ENCODE data around the gene FRMPD1.
"Not testable (repeated sequence)": the region's sequence is repeated elsewhere in the genome, so short reads cannot be mapped to it uniquely, and the experiment has no call there.

FRMPD1 gene

GRCh38 chr9:37765263-37765662, 114.5 kb downstream of the FRMPD1 start:
- H3K4me3 ChIP-seq (ENCODE audit: low read depth in 1 of 2, low read length in 2 of 2); H3K27ac ChIP-seq (ENCODE audit: low read depth, low read length); H3K4me1 ChIP-seq (ENCODE audit: control insufficient read depth in 1 of 2, insufficient read depth in 2 of 2, low read length in 2 of 2); H3K9ac ChIP-seq (ENCODE audit: low read depth in 1 of 2, low read length in 2 of 2); H3K27me3 ChIP-seq (ENCODE audit: control insufficient read depth in 1 of 2, insufficient read depth in 2 of 2, low read length in 2 of 2); H3K9me3 ChIP-seq (ENCODE audit: control insufficient read depth in 1 of 2, low read length in 2 of 2): not testable (repeated sequence)
- H3K36me3 ChIP-seq (ENCODE audit: control insufficient read depth in 1 of 2, insufficient read depth in 2 of 2, low read length in 2 of 2) = peaks cover 0 to 15% of the 10 kb centered on the region in 2 donors

GRCh38 chr9:37769306-37769705, 118.6 kb downstream of the FRMPD1 start:
- H3K27me3 ChIP-seq (ENCODE audit: control insufficient read depth in 1 of 2, insufficient read depth in 2 of 2, low read length in 2 of 2) = no peaks in the 10 kb centered on the region
- H3K36me3 ChIP-seq (ENCODE audit: control insufficient read depth in 1 of 2, insufficient read depth in 2 of 2, low read length in 2 of 2) = peaks cover 5 to 43% of the 10 kb centered on the region in 2 donors
- no peak overlapping the region for H3K9ac ChIP-seq (ENCODE audit: low read depth in 1 of 2, low read length in 2 of 2)
- no peak overlapping the region for H3K27ac ChIP-seq (ENCODE audit: low read depth, low read length)
- no peaks in the 10 kb centered on the region for H3K9me3 ChIP-seq (ENCODE audit: control insufficient read depth in 1 of 2, low read length in 2 of 2)
- no peak overlapping the region for H3K4me3 ChIP-seq (ENCODE audit: low read depth in 1 of 2, low read length in 2 of 2)
- no peaks in the 10 kb centered on the region for H3K4me1 ChIP-seq (ENCODE audit: control insufficient read depth in 1 of 2, insufficient read depth in 2 of 2, low read length in 2 of 2)

- peaks cover 5 to 39% of the 10 kb centered on the region in 2 donors for H3K36me3 ChIP-seq (ENCODE audit: control insufficient read depth in 1 of 2, insufficient read depth in 2 of 2, low read length in 2 of 2)
- H3K4me3 ChIP-seq (ENCODE audit: low read depth in 1 of 2, low read length in 2 of 2) = no peak overlapping the region
- no peak overlapping the region for H3K27ac ChIP-seq (ENCODE audit: low read depth, low read length)
- no peak overlapping the region for H3K9ac ChIP-seq (ENCODE audit: low read depth in 1 of 2, low read length in 2 of 2)
- H3K4me1 ChIP-seq (ENCODE audit: control insufficient read depth in 1 of 2, insufficient read depth in 2 of 2, low read length in 2 of 2) = no peaks in the 10 kb centered on the region
- no peaks in the 10 kb centered on the region for H3K27me3 ChIP-seq (ENCODE audit: control insufficient read depth in 1 of 2, insufficient read depth in 2 of 2, low read length in 2 of 2)
- H3K9me3 ChIP-seq (ENCODE audit: control insufficient read depth in 1 of 2, low read length in 2 of 2) = no peaks in the 10 kb centered on the region
These were observed 119.2 kb downstream of the FRMPD1 start for GRCh38 chr9:37769995-37770394.

GRCh38 chr9:37775216-37775919, 124.6 kb downstream of the FRMPD1 start:
- no peaks in the 10 kb centered on the region for H3K9me3 ChIP-seq (ENCODE audit: control insufficient read depth in 1 of 2, low read length in 2 of 2)
- H3K4me1 ChIP-seq (ENCODE audit: control insufficient read depth in 1 of 2, insufficient read depth in 2 of 2, low read length in 2 of 2) = no peaks in the 10 kb centered on the region
- H3K27me3 ChIP-seq (ENCODE audit: control insufficient read depth in 1 of 2, insufficient read depth in 2 of 2, low read length in 2 of 2) = no peaks in the 10 kb centered on the region
- no peak overlapping the region for H3K27ac ChIP-seq (ENCODE audit: low read depth, low read length)
- H3K36me3 ChIP-seq (ENCODE audit: control insufficient read depth in 1 of 2, insufficient read depth in 2 of 2, low read length in 2 of 2) = peaks cover 20 to 68% of the 10 kb centered on the region in 2 donors
- no peak overlapping the region for H3K4me3 ChIP-seq (ENCODE audit: low read depth in 1 of 2, low read length in 2 of 2)
- no peak overlapping the region for H3K9ac ChIP-seq (ENCODE audit: low read depth in 1 of 2, low read length in 2 of 2)

- Histone ChIP-seq H3K27ac (ENCODE audit: low read depth, low read length) (no peak overlapping the region), H3K36me3 (ENCODE audit: control insufficient read depth in 1 of 2, insufficient read depth in 2 of 2, low read length in 2 of 2) (peaks cover 16 to 68% of the 10 kb centered on the region in 2 donors), H3K9me3 (ENCODE audit: control insufficient read depth in 1 of 2, low read length in 2 of 2) (no peaks in the 10 kb centered on the region), H3K4me3 (ENCODE audit: low read depth in 1 of 2, low read length in 2 of 2) (no peak overlapping the region), H3K9ac (ENCODE audit: low read depth in 1 of 2, low read length in 2 of 2) (no peak overlapping the region), H3K27me3 (ENCODE audit: control insufficient read depth in 1 of 2, insufficient read depth in 2 of 2, low read length in 2 of 2) (no peaks in the 10 kb centered on the region), H3K4me1 (ENCODE audit: control insufficient read depth in 1 of 2, insufficient read depth in 2 of 2, low read length in 2 of 2) (no peaks in the 10 kb centered on the region)
These were observed 125.6 kb downstream of the FRMPD1 start for GRCh38 chr9:37776328-37776727.

- no peak overlapping the region for H3K9ac ChIP-seq (ENCODE audit: low read depth in 1 of 2, low read length in 2 of 2)
- no peaks in the 10 kb centered on the region for H3K27me3 ChIP-seq (ENCODE audit: control insufficient read depth in 1 of 2, insufficient read depth in 2 of 2, low read length in 2 of 2)
- H3K9me3 ChIP-seq (ENCODE audit: control insufficient read depth in 1 of 2, low read length in 2 of 2) = no peaks in the 10 kb centered on the region
- peaks cover 16 to 72% of the 10 kb centered on the region in 2 donors for H3K36me3 ChIP-seq (ENCODE audit: control insufficient read depth in 1 of 2, insufficient read depth in 2 of 2, low read length in 2 of 2)
- H3K4me3 ChIP-seq (ENCODE audit: low read depth in 1 of 2, low read length in 2 of 2) = no peak overlapping the region
- H3K4me1 ChIP-seq (ENCODE audit: control insufficient read depth in 1 of 2, insufficient read depth in 2 of 2, low read length in 2 of 2) = peaks cover 0 to 8% of the 10 kb centered on the region in 2 donors
- H3K27ac ChIP-seq (ENCODE audit: low read depth, low read length) = no peak overlapping the region
These were observed 127.8 kb downstream of the FRMPD1 start for GRCh38 chr9:37778534-37778933.

- Histone ChIP-seq H3K9me3 (ENCODE audit: control insufficient read depth in 1 of 2, low read length in 2 of 2) (no peaks in the 10 kb centered on the region), H3K4me3 (ENCODE audit: low read depth in 1 of 2, low read length in 2 of 2) (peak overlapping the region; percentile 92 to 97), H3K27ac (ENCODE audit: low read depth, low read length) (no peak overlapping the region)
These were observed 133.5 kb downstream of the FRMPD1 start for GRCh38 chr9:37784291-37784615.

GRCh38 chr9:37784616-37785483, 134.1 kb downstream of the FRMPD1 start, which contains the start of gene EXOSC3:
Gene EXOSC3 (minus strand): TSS chr9:37785064. CDS start chr9:37785044, 20 bp downstream.
- H3K4me3 ChIP-seq (ENCODE audit: low read depth in 1 of 2, low read length in 2 of 2) = peak within 1 kb of the TSS; percentile 92 to 97
- H3K9me3 ChIP-seq (ENCODE audit: control insufficient read depth in 1 of 2, low read length in 2 of 2) = no peaks in the 10 kb centered on the region
- peak within 1 kb of the TSS; percentile 69 to 80 for H3K9ac ChIP-seq (ENCODE audit: low read depth in 1 of 2, low read length in 2 of 2)

More at GRCh38 chr9:37784291-37784615, 133.5 kb downstream of the FRMPD1 start:
- Histone ChIP-seq H3K9ac (ENCODE audit: low read depth in 1 of 2, low read length in 2 of 2) (peak overlapping the region; percentile 69 to 80), H3K4me1 (ENCODE audit: control insufficient read depth in 1 of 2, insufficient read depth in 2 of 2, low read length in 2 of 2) (peaks cover 9 to 15% of the 10 kb centered on the region in 2 donors), H3K27me3 (ENCODE audit: control insufficient read depth in 1 of 2, insufficient read depth in 2 of 2, low read length in 2 of 2) (no peaks in the 10 kb centered on the region), H3K36me3 (ENCODE audit: control insufficient read depth in 1 of 2, insufficient read depth in 2 of 2, low read length in 2 of 2) (peaks cover 5 to 37% of the 10 kb centered on the region in 2 donors)

GRCh38 chr9:37787059-37787458, 136.3 kb downstream of the FRMPD1 start:
- no peak overlapping the region for H3K27ac ChIP-seq (ENCODE audit: low read depth, low read length)
- H3K4me1 ChIP-seq (ENCODE audit: control insufficient read depth in 1 of 2, insufficient read depth in 2 of 2, low read length in 2 of 2) = peaks cover 9 to 15% of the 10 kb centered on the region in 2 donors
- peaks cover 0 to 14% of the 10 kb centered on the region in 2 donors for H3K36me3 ChIP-seq (ENCODE audit: control insufficient read depth in 1 of 2, insufficient read depth in 2 of 2, low read length in 2 of 2)
- H3K4me3 ChIP-seq (ENCODE audit: low read depth in 1 of 2, low read length in 2 of 2) = no peak overlapping the region
- H3K27me3 ChIP-seq (ENCODE audit: control insufficient read depth in 1 of 2, insufficient read depth in 2 of 2, low read length in 2 of 2) = no peaks in the 10 kb centered on the region
- H3K9me3 ChIP-seq (ENCODE audit: control insufficient read depth in 1 of 2, low read length in 2 of 2) = no peaks in the 10 kb centered on the region
- no peak overlapping the region for H3K9ac ChIP-seq (ENCODE audit: low read depth in 1 of 2, low read length in 2 of 2)

More at GRCh38 chr9:37784616-37785483, 134.1 kb downstream of the FRMPD1 start, which contains the start of gene EXOSC3:
- peaks cover 9 to 15% of the 10 kb centered on the region in 2 donors for H3K4me1 ChIP-seq (ENCODE audit: control insufficient read depth in 1 of 2, insufficient read depth in 2 of 2, low read length in 2 of 2)
- H3K27ac ChIP-seq (ENCODE audit: low read depth, low read length) = peak within 1 kb of the TSS; percentile 22
- peaks cover 0 to 32% of the 10 kb centered on the region in 2 donors for H3K36me3 ChIP-seq (ENCODE audit: control insufficient read depth in 1 of 2, insufficient read depth in 2 of 2, low read length in 2 of 2)
- no peaks in the 10 kb centered on the region for H3K27me3 ChIP-seq (ENCODE audit: control insufficient read depth in 1 of 2, insufficient read depth in 2 of 2, low read length in 2 of 2)

- no peaks in the 10 kb centered on the region for H3K27me3 ChIP-seq (ENCODE audit: control insufficient read depth in 1 of 2, insufficient read depth in 2 of 2, low read length in 2 of 2)
- H3K27ac ChIP-seq (ENCODE audit: low read depth, low read length) = no peak overlapping the region
- H3K4me3 ChIP-seq (ENCODE audit: low read depth in 1 of 2, low read length in 2 of 2) = no peak overlapping the region
- H3K9me3 ChIP-seq (ENCODE audit: control insufficient read depth in 1 of 2, low read length in 2 of 2) = no peaks in the 10 kb centered on the region
- peaks cover 9% of the 10 kb centered on the region in 2 donors for H3K4me1 ChIP-seq (ENCODE audit: control insufficient read depth in 1 of 2, insufficient read depth in 2 of 2, low read length in 2 of 2)
- no peak overlapping the region for H3K9ac ChIP-seq (ENCODE audit: low read depth in 1 of 2, low read length in 2 of 2)
- peaks cover 0 to 1% of the 10 kb centered on the region in 2 donors for H3K36me3 ChIP-seq (ENCODE audit: control insufficient read depth in 1 of 2, insufficient read depth in 2 of 2, low read length in 2 of 2)
These were observed 137.6 kb downstream of the FRMPD1 start for GRCh38 chr9:37788332-37788731.

All from duodenal mucosa (tissue), 2 donors.